Activated CD4-positive, alpha-beta T cell treated with anti-CD3 and anti-CD28 coated beads, Interleukin-2, amount 50 U/mL, for 1 hour (primary cell): ENCODE results near the gene MOB1A.
"Not testable (repeated sequence)": the region's sequence is repeated elsewhere in the genome, so short reads cannot be mapped to it uniquely, and the experiment has no call there.

Experiments
- DNase-seq: peaks from one replicate; pipeline ENCODE4 v3.0.0-alpha.2; 2020

Gene MOB1A

GRCh38 chr2:74147727-74148456, 30.8 kb downstream of the MOB1A start, which contains the start of gene BOLA3:
Gene BOLA3 (minus strand): TSS chr2:74147912. CDS start chr2:74147874, 38 bp downstream.
- DNase-seq, result peak; percentile 75

GRCh38 chr2:74146929-74147726, 31.6 kb downstream of the MOB1A start:
- DNase-seq, result no peak

GRCh38 chr2:74142340-74142739, 36.3 kb downstream of the MOB1A start:
- DNase-seq, result no peak

GRCh38 chr2:74138600-74139323, 39.9 kb downstream of the MOB1A start:
- no peak for DNase-seq

GRCh38 chr2:74137651-74138599, 40.8 kb downstream of the MOB1A start:
- DNase-seq, result no peak

- no peak for DNase-seq
These were observed 46.8 kb downstream of the MOB1A start for GRCh38 chr2:74131901-74132300.

GRCh38 chr2:74130211-74130995, 48.3 kb downstream of the MOB1A start:
- no peak for DNase-seq

- DNase-seq, result no peak
These were observed 50.5 kb downstream of the MOB1A start for GRCh38 chr2:74128206-74128605.

GRCh38 chr2:74123955-74124354, 54.7 kb downstream of the MOB1A start:
- DNase-seq, result not testable (repeated sequence)

- DNase-seq, result not testable (repeated sequence)
These were observed 56.8 kb downstream of the MOB1A start for GRCh38 chr2:74121846-74122245.

GRCh38 chr2:74119912-74120825, 58.5 kb downstream of the MOB1A start:
- peak; percentile 81 for DNase-seq

- DNase-seq, result no peak
These were observed 59.3 kb downstream of the MOB1A start for GRCh38 chr2:74119339-74119738.

- no peak for DNase-seq
These were observed 67.3 kb downstream of the MOB1A start for GRCh38 chr2:74111380-74111779.

- no peak for DNase-seq
These were observed 68.1 kb downstream of the MOB1A start for GRCh38 chr2:74110537-74110936.

- no peak for DNase-seq
These were observed 69.1 kb downstream of the MOB1A start for GRCh38 chr2:74109551-74109950.

GRCh38 chr2:74107071-74107470, 71.6 kb downstream of the MOB1A start:
- no peak for DNase-seq

- DNase-seq, result no peak
These were observed 73.3 kb downstream of the MOB1A start for GRCh38 chr2:74105413-74105812.

GRCh38 chr2:74104839-74105238, 73.8 kb downstream of the MOB1A start:
- DNase-seq, result no peak

GRCh38 chr2:74103763-74104162, 74.9 kb downstream of the MOB1A start:
- no peak for DNase-seq
